ENCODE measurements around the gene ATP9B. TPM values are rescaled to one million over a fixed set of nuclear protein-coding genes. Genes with fewer than 3 reads are reported as not detected.

ATP9B gene
- total RNA-seq, 1 donor from 2014 or later = 27.3 TPM

DNA sequence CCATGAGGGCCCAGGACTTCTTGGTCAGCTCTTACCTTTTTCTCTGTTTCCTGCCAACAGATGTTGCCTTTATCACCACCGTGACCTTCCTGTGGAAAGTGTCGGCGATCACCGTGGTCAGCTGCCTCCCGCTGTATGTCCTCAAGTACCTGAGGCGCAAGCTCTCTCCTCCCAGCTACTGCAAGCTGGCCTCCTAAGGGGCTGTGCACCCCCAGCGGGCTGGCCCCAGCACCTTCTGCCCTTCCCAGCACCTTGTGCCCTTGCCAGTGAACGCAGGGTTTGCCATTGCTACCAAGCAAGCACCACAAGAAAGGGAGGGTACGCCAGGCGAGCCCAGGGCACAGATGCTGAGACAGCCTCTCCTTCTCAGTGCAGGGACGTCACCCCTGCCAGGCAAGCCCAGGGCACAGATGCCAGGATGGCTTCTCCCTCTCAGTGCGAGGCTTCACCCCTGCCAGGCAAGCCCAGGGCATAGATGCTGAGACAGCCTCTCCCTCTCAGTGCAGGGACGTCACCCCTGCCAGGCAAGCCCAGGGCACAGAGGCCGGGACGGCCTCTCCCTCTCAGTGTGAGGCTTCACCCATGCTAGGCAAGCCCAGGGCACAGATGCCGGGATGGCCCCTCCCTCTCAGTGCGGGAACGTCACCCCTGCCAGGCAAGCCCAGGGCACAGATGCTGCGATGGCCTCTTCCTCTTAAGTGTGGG, 308.1 kb downstream of the ATP9B start:
- H3K27ac Mint-ChIP-seq (ENCODE audit: unreplicated experiment) = no peak overlapping the region
- no peak overlapping the region for H3K4me3 Mint-ChIP-seq (ENCODE audit: unreplicated experiment)
- H3K4me1 Mint-ChIP-seq (ENCODE audit: unreplicated experiment) = peaks cover 8% of the 10 kb centered on the region
- peaks cover 10% of the 10 kb centered on the region for H3K36me3 Mint-ChIP-seq (ENCODE audit: unreplicated experiment)
- DNase-seq (ENCODE audit: extremely low spot score, unreplicated experiment) = peak; percentile 67
- TF ChIP-seq, protein P1, sequence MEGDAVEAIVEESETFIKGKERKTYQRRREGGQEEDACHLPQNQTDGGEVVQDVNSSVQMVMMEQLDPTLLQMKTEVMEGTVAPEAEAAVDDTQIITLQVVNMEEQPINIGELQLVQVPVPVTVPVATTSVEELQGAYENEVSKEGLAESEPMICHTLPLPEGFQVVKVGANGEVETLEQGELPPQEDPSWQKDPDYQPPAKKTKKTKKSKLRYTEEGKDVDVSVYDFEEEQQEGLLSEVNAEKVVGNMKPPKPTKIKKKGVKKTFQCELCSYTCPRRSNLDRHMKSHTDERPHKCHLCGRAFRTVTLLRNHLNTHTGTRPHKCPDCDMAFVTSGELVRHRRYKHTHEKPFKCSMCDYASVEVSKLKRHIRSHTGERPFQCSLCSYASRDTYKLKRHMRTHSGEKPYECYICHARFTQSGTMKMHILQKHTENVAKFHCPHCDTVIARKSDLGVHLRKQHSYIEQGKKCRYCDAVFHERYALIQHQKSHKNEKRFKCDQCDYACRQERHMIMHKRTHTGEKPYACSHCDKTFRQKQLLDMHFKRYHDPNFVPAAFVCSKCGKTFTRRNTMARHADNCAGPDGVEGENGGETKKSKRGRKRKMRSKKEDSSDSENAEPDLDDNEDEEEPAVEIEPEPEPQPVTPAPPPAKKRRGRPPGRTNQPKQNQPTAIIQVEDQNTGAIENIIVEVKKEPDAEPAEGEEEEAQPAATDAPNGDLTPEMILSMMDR (IDR thresholded peaks at IDR 0.05) = no peak
- no peaks in the 10 kb centered on the region for H3K27me3 Mint-ChIP-seq (ENCODE audit: unreplicated experiment)
- H3K9me3 Mint-ChIP-seq (ENCODE audit: unreplicated experiment) = no peaks in the 10 kb centered on the region

DNA sequence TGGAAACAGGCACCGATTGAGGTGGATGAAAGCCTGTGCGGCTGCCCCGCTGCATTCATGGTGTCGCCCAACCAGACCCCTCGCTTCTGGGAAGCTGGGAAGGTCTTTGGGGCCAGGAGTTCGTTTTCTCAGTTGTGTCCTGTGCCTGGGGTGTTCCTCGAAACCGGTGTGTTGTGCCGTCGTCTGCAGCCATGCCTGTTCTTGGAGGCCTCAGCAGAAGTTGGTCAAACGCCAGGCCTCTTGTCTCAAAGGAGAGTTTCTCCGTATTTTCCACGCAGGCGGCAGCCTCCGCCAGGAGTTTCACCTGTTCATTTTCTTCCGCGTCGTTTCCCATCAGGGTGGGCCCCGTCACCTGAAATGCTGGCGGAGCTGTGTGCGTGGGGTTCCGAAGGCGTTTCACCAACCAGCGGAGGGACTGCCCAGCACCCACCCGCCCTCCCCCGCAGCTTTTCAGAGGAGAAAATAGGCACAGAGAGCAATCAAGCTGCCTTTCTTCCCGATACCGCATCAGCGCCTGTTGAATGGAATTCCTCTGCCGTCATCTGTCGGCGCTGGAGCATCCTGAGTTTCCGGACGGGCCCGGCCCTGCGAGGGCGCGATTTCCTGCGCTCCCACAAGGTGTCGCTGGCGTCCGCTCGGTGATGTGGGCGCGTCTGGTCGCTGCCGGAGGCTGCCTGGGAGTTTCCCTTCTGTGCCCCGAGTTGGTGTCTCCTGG, 309.5 kb downstream of the ATP9B start:
- H3K4me3 Mint-ChIP-seq (ENCODE audit: unreplicated experiment) = no peak overlapping the region
- H3K36me3 Mint-ChIP-seq (ENCODE audit: unreplicated experiment) = peaks cover 10% of the 10 kb centered on the region
- H3K4me1 Mint-ChIP-seq (ENCODE audit: unreplicated experiment) = peaks cover 7% of the 10 kb centered on the region
- H3K27ac Mint-ChIP-seq (ENCODE audit: unreplicated experiment) = no peak overlapping the region
- H3K9me3 Mint-ChIP-seq (ENCODE audit: unreplicated experiment) = no peaks in the 10 kb centered on the region
- H3K27me3 Mint-ChIP-seq (ENCODE audit: unreplicated experiment) = no peaks in the 10 kb centered on the region
- TF ChIP-seq, protein P1 (IDR thresholded peaks at IDR 0.05) = peak; percentile 96
- peak; percentile 95 for DNase-seq (ENCODE audit: extremely low spot score, unreplicated experiment)

DNA sequence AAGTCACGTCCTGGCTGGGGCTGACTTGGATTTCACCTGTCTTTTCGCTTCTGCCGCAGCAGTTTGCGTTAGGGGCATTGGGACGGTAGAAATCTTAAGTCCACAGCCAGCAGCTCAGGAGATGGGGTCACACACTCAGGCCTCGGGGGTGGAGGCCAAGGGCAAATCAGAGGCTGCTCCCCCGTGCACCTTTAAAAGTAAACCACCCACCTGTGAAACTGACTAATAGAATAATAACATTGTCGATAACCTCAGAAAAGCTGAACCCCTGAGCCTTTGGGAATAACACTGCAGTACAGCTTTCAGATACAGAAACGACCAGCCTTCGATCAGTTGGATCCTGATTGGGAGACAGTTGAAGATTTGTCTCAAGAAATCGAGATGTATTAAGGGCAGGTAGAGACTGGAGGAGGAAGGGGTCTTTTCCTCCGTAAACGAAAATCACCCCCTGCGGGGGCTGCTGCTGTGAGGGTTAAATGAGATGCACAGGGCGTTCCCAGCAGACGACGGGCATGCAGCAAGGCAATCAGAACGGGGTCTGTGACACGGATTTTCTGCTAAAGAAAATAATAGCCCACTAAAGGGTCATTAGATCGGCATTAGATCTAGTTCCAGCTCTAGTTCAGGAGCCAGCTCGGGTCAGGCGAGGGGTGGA, 310.2 kb downstream of the ATP9B start:
- Mint-ChIP-seq H3K36me3 (ENCODE audit: unreplicated experiment) (peaks cover 10% of the 10 kb centered on the region), H3K9me3 (ENCODE audit: unreplicated experiment) (no peaks in the 10 kb centered on the region), H3K4me1 (ENCODE audit: unreplicated experiment) (peaks cover 7% of the 10 kb centered on the region), H3K27me3 (ENCODE audit: unreplicated experiment) (no peaks in the 10 kb centered on the region), H3K27ac (ENCODE audit: unreplicated experiment) (no peak overlapping the region), H3K4me3 (ENCODE audit: unreplicated experiment) (no peak overlapping the region)
- TF ChIP-seq, protein P1 (IDR thresholded peaks at IDR 0.05) = no peak
- no peak for DNase-seq (ENCODE audit: extremely low spot score, unreplicated experiment)

DNA sequence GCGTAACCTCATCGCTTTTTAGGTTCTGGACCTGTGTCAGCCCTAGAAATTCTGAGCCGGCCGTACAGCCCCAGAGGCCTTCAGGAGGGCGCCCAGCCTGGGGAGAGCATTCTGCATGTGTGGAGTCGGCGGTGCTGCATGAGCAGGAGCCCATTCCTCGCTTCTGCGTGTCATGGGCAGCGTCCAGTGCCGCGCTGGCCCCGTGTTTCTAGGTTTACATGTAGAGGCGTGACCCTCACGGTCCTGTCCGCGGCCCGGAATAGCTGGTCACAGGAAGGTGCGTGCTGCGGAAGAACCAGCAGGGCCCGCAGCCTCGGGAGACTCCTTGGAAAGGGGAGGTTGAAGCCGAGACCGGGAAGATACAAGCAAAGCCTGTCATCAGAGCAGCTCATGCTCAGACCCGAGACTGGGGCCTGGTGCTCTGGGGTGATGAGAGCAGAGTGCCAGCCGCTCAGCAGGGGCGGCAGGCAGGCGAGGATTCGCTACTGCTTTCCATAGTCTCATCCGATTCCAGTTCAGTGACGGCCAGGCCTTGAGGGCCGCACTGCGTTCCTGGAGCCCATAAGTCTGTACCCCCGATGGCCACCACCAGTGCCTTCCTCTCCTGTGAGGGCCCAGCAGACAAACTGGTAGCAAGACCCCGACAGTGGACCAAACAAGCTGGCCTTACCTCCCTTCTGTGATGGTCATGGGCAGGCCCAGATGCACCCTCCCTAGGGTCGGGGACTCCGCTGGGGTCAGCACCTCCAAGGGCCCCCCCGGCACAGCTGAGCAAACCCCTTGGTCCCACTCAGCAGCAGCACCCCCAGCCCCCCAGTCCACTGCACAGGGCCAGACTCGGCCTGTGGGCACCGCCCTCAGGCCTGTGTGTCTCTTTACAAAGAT, 311.0 kb downstream of the ATP9B start:
- Mint-ChIP-seq H3K27ac (ENCODE audit: unreplicated experiment) (no peak overlapping the region), H3K36me3 (ENCODE audit: unreplicated experiment) (peaks cover 10% of the 10 kb centered on the region), H3K27me3 (ENCODE audit: unreplicated experiment) (no peaks in the 10 kb centered on the region), H3K9me3 (ENCODE audit: unreplicated experiment) (no peaks in the 10 kb centered on the region), H3K4me3 (ENCODE audit: unreplicated experiment) (no peak overlapping the region), H3K4me1 (ENCODE audit: unreplicated experiment) (peaks cover 7% of the 10 kb centered on the region)
- peak; percentile 84 for DNase-seq (ENCODE audit: extremely low spot score, unreplicated experiment)
- TF ChIP-seq, protein P1 (IDR thresholded peaks at IDR 0.05) = no peak
